CD4-positive, alpha-beta T cell (primary cell): ENCODE measurements around the gene IFI27. TPM values are rescaled to one million over a fixed set of nuclear protein-coding genes. Genes with fewer than 3 reads are reported as not detected.

Experiments
- ATAC-seq: fragments of 200-7000 bp; cut with Tn5 transposase; one replicate; pipeline ENCODE4 v1.10.0; 2022; ENCODE audit warnings: mild to moderate bottlenecking; ENCODE audit not compliant: poor library complexity
- CTCF ChIA-PET: fragments of 350-600 bp; sonication (Branson Sonifier 250); formaldehyde crosslinking; loops from one replicate; lab custom pipeline; 2021; ENCODE audit warnings: antibody characterized with exemption, inconsistent platforms; lab: Charles Lee
- POLR2A ChIA-PET: fragments of 350-600 bp; sonication (Branson Sonifier 250); formaldehyde crosslinking; loops from one replicate; lab custom pipeline; 2021; ENCODE audit warnings: antibody characterized with exemption, inconsistent platforms; lab: Charles Lee
- DNase-seq, 14 experiments: peaks; one replicate each; pipeline ENCODE4 v3.0.0-alpha.2; 2013 to 2020; ENCODE audit warnings: mixed read lengths in 2 of 14
- H3K27ac ChIP-seq, 2 donors: one replicate each; pipeline versions ENCODE4 v1.5.1 to v1.7.0; 2013; ENCODE audit warnings: low read length in 2 of 2, low read depth in 1 of 2, mild to moderate bottlenecking in 1 of 2
- H3K27me3 ChIP-seq, 2 experiments: 1 replicate in 1 of 2; 2 replicates in 1 of 2; pipeline versions ENCODE4 v1.6.1 to v1.7.0; 2013; ENCODE audit warnings: low read length in 2 of 2, control low read depth in 1 of 2, mild to moderate bottlenecking in 1 of 2, moderate library complexity in 1 of 2; ENCODE audit not compliant: insufficient read depth in 2 of 2, control insufficient read depth in 1 of 2
- H3K36me3 ChIP-seq: one replicate; pipeline ENCODE4 v1.6.1; 2013; ENCODE audit warnings: low read length, control low read depth; ENCODE audit not compliant: insufficient read depth
- H3K4me1 ChIP-seq: one replicate; pipeline ENCODE4 v1.6.1; 2013; ENCODE audit warnings: low read length, control low read depth; ENCODE audit not compliant: insufficient read depth
- H3K4me3 ChIP-seq: one replicate; pipeline ENCODE4 v1.5.1; 2013; ENCODE audit warnings: mild to moderate bottlenecking, low read length, moderate library complexity
- H3K9me3 ChIP-seq, 2 experiments: 1 replicate in 1 of 2; 2 replicates in 1 of 2; pipeline versions ENCODE4 v1.6.1 to v1.7.0; 2013; ENCODE audit warnings: low read length in 2 of 2, mild to moderate bottlenecking in 2 of 2, control low read depth in 1 of 2, moderate library complexity in 1 of 2; ENCODE audit not compliant: control insufficient read depth in 1 of 2, insufficient read depth in 1 of 2
- H3K27ac Mint-ChIP-seq: one replicate; pipeline ENCODE4 v1.8.0; 2020; ENCODE audit warnings: mixed read lengths
- H3K27me3 Mint-ChIP-seq: one replicate; pipeline ENCODE4 v1.8.0; 2021; ENCODE audit warnings: mixed read lengths
- H3K36me3 Mint-ChIP-seq: one replicate; pipeline ENCODE4 v1.8.0; 2021; ENCODE audit warnings: low read depth, mixed read lengths
- H3K4me1 Mint-ChIP-seq: one replicate; pipeline ENCODE4 v1.8.0; 2021; ENCODE audit warnings: low read depth, mixed read lengths
- H3K4me3 Mint-ChIP-seq: one replicate; pipeline ENCODE4 v1.8.0; 2020; ENCODE audit warnings: mild to moderate bottlenecking, mixed read lengths
- H3K9me3 Mint-ChIP-seq: one replicate; pipeline ENCODE4 v1.8.0; 2020; ENCODE audit warnings: mixed read lengths
- CTCF ChIP-seq: fragments of 200-600 bp; IDR thresholded peaks from one replicate; pipeline ENCODE4 v1.8.0; 2022; ENCODE audit warnings: antibody characterized with exemption, mild to moderate bottlenecking
- intact Hi-C, 2 experiments: fragments of 100-400 bp; cut with DNase I in 1 of 2; cut with micrococcal nuclease in 1 of 2; formaldehyde crosslinking; loops; one replicate each; pipeline versions ENCODE4 v1.15.1 to v1.9.0; 2023 to 2025; cut with DNase I, micrococcal nuclease
- total RNA-seq, 174 experiments: library from RNA in 2 of 174; stranded (reverse) in 2 of 174; gene quantifications; one replicate each; pipeline ENCODE4 v1.2.3 and lab custom pipeline; 2021 to 2026

The IFI27 gene
- total RNA-seq, 2 experiments from 2014 or later, result 1.7 to 2.2 TPM

- Mint-ChIP-seq H3K4me1 (no peaks in the 10 kb centered on the region), H3K27ac (no peak overlapping the region), H3K4me3 (no peak overlapping the region), H3K27me3 (no peaks in the 10 kb centered on the region), H3K36me3 (no peaks in the 10 kb centered on the region), H3K9me3 (no peaks in the 10 kb centered on the region)
- Histone ChIP-seq H3K4me1 (no peaks in the 10 kb centered on the region), H3K36me3 (no peaks in the 10 kb centered on the region), H3K27ac (no peak overlapping the region), H3K27me3 (no peaks in the 10 kb centered on the region), H3K9me3 (no peaks in the 10 kb centered on the region), H3K4me3 (no peak overlapping the region)
- ATAC-seq (no peak), DNase-seq (no peak)
- intact Hi-C loops, result no loop called here
- POLR2A ChIA-PET, result no interaction called here
- CTCF ChIA-PET, result no interaction called here
- TF ChIP-seq CTCF, result no peak
These were observed 5.8 kb upstream of the IFI27 start for GRCh38 chr14:94104731-94105130.

DNA sequence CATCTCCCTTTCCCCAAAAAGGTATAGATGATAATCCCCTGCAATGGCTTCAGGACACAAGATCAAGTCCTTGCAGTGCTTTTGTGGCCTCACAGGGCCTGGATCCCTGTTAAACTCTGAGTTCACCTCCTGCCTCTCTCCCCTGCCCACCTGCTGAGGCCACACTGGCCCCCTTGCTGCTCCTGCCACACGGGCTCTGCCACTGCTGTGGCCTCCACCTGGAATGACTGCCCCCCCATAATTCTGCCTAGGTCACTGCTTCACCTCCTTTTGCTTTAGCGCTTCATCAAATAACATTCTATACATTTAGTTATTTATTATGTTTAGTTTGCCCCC, 653 bp upstream of the IFI27 start:
- H3K4me1 Mint-ChIP-seq, result no peaks in the 10 kb centered on the region
- H3K27me3 Mint-ChIP-seq, result no peaks in the 10 kb centered on the region
- no peak overlapping the region for H3K4me3 ChIP-seq
- H3K36me3 ChIP-seq, result no peaks in the 10 kb centered on the region
- H3K4me1 ChIP-seq, result peaks cover 2% of the 10 kb centered on the region
- no peak overlapping the region for H3K27ac Mint-ChIP-seq
- H3K27me3 ChIP-seq, result no peaks in the 10 kb centered on the region
- TF ChIP-seq CTCF, result no peak
- no peak for ATAC-seq
- intact Hi-C loops, result no loop called here
- H3K4me3 Mint-ChIP-seq, result no peak overlapping the region
- ChIA-PET CTCF (no interaction called here), POLR2A (no interaction called here)
- no peak for DNase-seq
- H3K9me3 Mint-ChIP-seq, result no peaks in the 10 kb centered on the region
- H3K27ac ChIP-seq, result no peak overlapping the region
- H3K9me3 ChIP-seq, result no peaks in the 10 kb centered on the region
- no peaks in the 10 kb centered on the region for H3K36me3 Mint-ChIP-seq

- CTCF ChIA-PET, result no interaction called here
- intact Hi-C loops, result no loop called here
- no peaks in the 10 kb centered on the region for H3K36me3 ChIP-seq
- ATAC-seq (no peak), DNase-seq (no peak)
- H3K9me3 ChIP-seq, result no peaks in the 10 kb centered on the region
- POLR2A ChIA-PET, result no interaction called here
- Mint-ChIP-seq H3K4me3 (no peak overlapping the region), H3K27ac (no peak overlapping the region), H3K9me3 (no peaks in the 10 kb centered on the region), H3K4me1 (no peaks in the 10 kb centered on the region), H3K36me3 (no peaks in the 10 kb centered on the region), H3K27me3 (peaks cover 12% of the 10 kb centered on the region)
- no peak for TF ChIP-seq CTCF
- H3K4me3 ChIP-seq, result no peak overlapping the region
- peaks cover 3 to 5% of the 10 kb centered on the region in 2 experiments for H3K27me3 ChIP-seq
- H3K27ac ChIP-seq, result no peak overlapping the region
- H3K4me1 ChIP-seq, result peaks cover 4% of the 10 kb centered on the region
These were observed 950 bp downstream of the IFI27 start for GRCh38 chr14:94111276-94112095.
